Lung (tissue), 12 donors: ENCODE measurements around the gene PRDM10. TPM values are rescaled to one million over a fixed set of nuclear protein-coding genes. Genes with fewer than 3 reads are reported as not detected.
"Not testable (repeated sequence)": the region's sequence is repeated elsewhere in the genome, so short reads cannot be mapped to it uniquely, and the experiment has no call there.

Source experiments
- ATAC-seq: fragments of 200-7000 bp; cut with Tn5 transposase; one replicate; pipeline ENCODE4 v1.9.1; 2020; ENCODE audit warnings: moderate number of reproducible peaks; ENCODE audit not compliant: insufficient read depth, low FRiP score
- DNase-seq, 3 donors: peaks; one replicate each; pipeline ENCODE4 v3.0.0-alpha.2; 2013 to 2017
- H3K27ac ChIP-seq, 2 donors: one replicate each; pipeline ENCODE4 v1.5.1; 2013; ENCODE audit warnings: mild to moderate bottlenecking in 2 of 2, moderate library complexity in 2 of 2, control low read depth in 1 of 2, inconsistent platforms in 1 of 2, low read depth in 1 of 2, low read length in 1 of 2
- H3K27me3 ChIP-seq, 3 donors: one replicate each; pipeline ENCODE4 v1.5.1; 2013; ENCODE audit warnings: low read length in 2 of 3; ENCODE audit not compliant: control insufficient read depth in 3 of 3, insufficient read depth in 3 of 3
- H3K36me3 ChIP-seq, 4 donors: one replicate each; pipeline ENCODE4 v1.5.1; 2013; ENCODE audit warnings: low read length in 4 of 4, mild to moderate bottlenecking in 1 of 4, moderate library complexity in 1 of 4; ENCODE audit not compliant: control insufficient read depth in 4 of 4, insufficient read depth in 4 of 4
- H3K4me1 ChIP-seq, 5 donors: one replicate each; pipeline ENCODE4 v1.5.1; 2013; ENCODE audit warnings: low read length in 5 of 5, mild to moderate bottlenecking in 2 of 5, moderate library complexity in 1 of 5; ENCODE audit not compliant: control insufficient read depth in 5 of 5, insufficient read depth in 5 of 5
- H3K4me3 ChIP-seq: one replicate; pipeline ENCODE4 v1.5.1; 2013; ENCODE audit warnings: mild to moderate bottlenecking, control low read depth, moderate library complexity
- H3K9ac ChIP-seq, 2 donors: one replicate each; pipeline ENCODE4 v1.5.1; 2013; ENCODE audit warnings: low read length in 2 of 2, control low read depth in 1 of 2; ENCODE audit not compliant: insufficient read depth in 1 of 2
- H3K9me3 ChIP-seq, 4 donors: one replicate each; pipeline ENCODE4 v1.5.1; 2013; ENCODE audit warnings: low read length in 3 of 4, mild to moderate bottlenecking in 1 of 4, moderate library complexity in 1 of 4; ENCODE audit not compliant: control insufficient read depth in 4 of 4, insufficient read depth in 3 of 4
- WGBS, 2 donors: extraction: QIAGEN DNeasy Blood & Tissue Kit; methylation state at CpG; one replicate each; pipeline ENCODE4 v1.1.7; 2013; 5-methylcytosine and 5-hydroxymethylcytosine counted together
- polyA plus RNA-seq, 2 donors: library from polyadenylated mRNA; stranded (reverse); fragments of 200-250 nt; gene quantifications; one replicate each; pipeline ENCODE4 v1.2.1, GENCODE V29; 2013
- total RNA-seq, 2 donors: library from RNA; depleted of rRNA in 1 of 2; stranded (reverse); fragments of >200 nt in 1 of 2; gene quantifications; one replicate each; pipeline ENCODE4 v1.2.1, GENCODE V29; 2014 to 2021
- TF ChIP-seq, protein P1 (sequence below): IDR thresholded peaks from 2 replicates; pipeline ENCODE4 v1.5.1; 2012; ENCODE audit warnings: mild to moderate bottlenecking; ENCODE audit errors: control extremely low read depth, extremely low read depth
- donor health status: control.
- donor health status: control.
- donor health status: Bipolar disorder and iron deficiency.
- donor health status: healthy.
- donor health status: DM: yes; HTN: yes; CAD: no.

PRDM10 gene
- total and polyA plus RNA-seq, 4 donors, result 2.3 to 19.0 (median 5.7) TPM

DNA sequence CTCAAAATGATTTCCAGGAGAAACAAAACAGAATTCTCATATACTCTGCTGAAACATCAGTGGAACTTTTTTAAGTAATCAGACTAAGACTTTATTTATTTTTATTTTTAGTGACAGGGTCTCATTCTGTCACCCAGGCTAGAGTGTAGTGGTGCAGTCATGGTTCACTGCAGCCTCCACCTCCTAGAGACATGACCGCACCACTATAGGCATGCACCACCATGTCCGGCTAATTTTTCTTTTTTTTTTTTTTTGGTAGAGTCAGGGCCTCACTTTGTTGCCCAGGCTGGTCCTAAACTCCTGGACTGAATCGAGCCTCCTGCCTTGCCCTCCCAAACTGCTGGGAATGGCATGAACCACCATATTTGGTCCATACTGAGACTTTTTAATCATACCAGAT lies 42.9 kb downstream of the PRDM10 start:
- Histone ChIP-seq H3K9me3 (no peaks in the 10 kb centered on the region), H3K9ac (no peak overlapping the region), H3K27me3 (no peaks in the 10 kb centered on the region), H3K27ac (no peak overlapping the region), H3K4me1 (peaks cover 0 to 1% (median 0%) of the 10 kb centered on the region in 5 donors), H3K4me3 (no peak overlapping the region), H3K36me3 (peaks cover 4 to 10% (median 5%) of the 10 kb centered on the region in 4 donors)
- WGBS, 2 donors, result 96 to 98% methylated on average over 3 of the region's 3 CpGs
- TF ChIP-seq, protein P1, sequence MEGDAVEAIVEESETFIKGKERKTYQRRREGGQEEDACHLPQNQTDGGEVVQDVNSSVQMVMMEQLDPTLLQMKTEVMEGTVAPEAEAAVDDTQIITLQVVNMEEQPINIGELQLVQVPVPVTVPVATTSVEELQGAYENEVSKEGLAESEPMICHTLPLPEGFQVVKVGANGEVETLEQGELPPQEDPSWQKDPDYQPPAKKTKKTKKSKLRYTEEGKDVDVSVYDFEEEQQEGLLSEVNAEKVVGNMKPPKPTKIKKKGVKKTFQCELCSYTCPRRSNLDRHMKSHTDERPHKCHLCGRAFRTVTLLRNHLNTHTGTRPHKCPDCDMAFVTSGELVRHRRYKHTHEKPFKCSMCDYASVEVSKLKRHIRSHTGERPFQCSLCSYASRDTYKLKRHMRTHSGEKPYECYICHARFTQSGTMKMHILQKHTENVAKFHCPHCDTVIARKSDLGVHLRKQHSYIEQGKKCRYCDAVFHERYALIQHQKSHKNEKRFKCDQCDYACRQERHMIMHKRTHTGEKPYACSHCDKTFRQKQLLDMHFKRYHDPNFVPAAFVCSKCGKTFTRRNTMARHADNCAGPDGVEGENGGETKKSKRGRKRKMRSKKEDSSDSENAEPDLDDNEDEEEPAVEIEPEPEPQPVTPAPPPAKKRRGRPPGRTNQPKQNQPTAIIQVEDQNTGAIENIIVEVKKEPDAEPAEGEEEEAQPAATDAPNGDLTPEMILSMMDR, result no peak
- ATAC-seq (no peak), DNase-seq (no peak)

DNA sequence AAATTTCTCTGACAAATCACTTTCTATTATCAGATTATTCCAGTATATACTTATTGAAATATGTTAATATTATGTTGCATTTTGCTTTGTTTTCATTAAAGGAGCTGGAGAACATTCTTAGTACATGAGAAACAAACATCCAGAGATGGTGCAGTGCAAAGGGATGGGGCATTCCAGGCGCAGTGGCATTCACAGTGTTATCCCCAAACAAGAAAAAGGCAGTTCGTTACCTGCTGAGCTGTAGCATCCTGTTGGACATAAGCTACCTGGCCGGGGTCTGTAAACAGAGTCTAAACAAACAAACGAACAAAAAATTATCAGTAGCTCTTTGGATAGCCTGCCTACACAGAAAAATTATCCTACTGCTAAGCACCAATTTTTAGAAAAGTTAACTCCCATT lies 47.4 kb downstream of the PRDM10 start:
- TF ChIP-seq, protein P1, result no peak
- WGBS, 2 donors, result 92 to 93% methylated on average over 4 of the region's 4 CpGs
- H3K27me3 ChIP-seq, result no peaks in the 10 kb centered on the region
- peaks cover 4 to 6% (median 5%) of the 10 kb centered on the region in 4 donors for H3K36me3 ChIP-seq
- peaks cover 0 to 15% (median 12%) of the 10 kb centered on the region in 5 donors for H3K4me1 ChIP-seq
- no peaks in the 10 kb centered on the region for H3K9me3 ChIP-seq
- DNase-seq (no peak), ATAC-seq (no peak)
- no peak overlapping the region for H3K4me3 ChIP-seq
- no peak overlapping the region for H3K9ac ChIP-seq
- no peak overlapping the region for H3K27ac ChIP-seq

DNA sequence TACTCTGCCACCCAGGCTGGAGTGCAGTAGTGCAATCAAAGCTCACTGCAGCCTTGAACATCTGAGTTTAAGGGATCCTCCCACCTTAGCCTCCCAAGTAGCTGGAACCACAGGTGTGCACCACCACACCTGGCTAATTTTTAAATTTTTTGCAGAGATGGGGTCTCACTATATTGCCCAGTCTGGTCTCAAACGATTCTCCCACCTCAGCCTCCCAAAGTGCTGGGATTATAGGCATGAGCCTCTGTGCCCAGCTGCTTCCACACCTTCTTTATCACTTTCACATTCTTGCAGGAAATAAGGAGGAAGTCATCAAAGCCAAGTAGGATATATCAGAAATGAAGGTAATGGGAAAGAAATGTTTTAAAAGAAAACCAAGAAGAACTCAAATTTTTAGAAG lies 47.9 kb downstream of the PRDM10 start:
- peaks cover 0 to 21% (median 12%) of the 10 kb centered on the region in 5 donors for H3K4me1 ChIP-seq
- 80 to 89% methylated on average over 1 of the region's 1 CpG for WGBS, 2 donors
- not testable (repeated sequence) for H3K36me3 ChIP-seq, H3K27me3 ChIP-seq, ATAC-seq, DNase-seq, H3K4me3 ChIP-seq, H3K9ac ChIP-seq, H3K27ac ChIP-seq, H3K9me3 ChIP-seq

DNA sequence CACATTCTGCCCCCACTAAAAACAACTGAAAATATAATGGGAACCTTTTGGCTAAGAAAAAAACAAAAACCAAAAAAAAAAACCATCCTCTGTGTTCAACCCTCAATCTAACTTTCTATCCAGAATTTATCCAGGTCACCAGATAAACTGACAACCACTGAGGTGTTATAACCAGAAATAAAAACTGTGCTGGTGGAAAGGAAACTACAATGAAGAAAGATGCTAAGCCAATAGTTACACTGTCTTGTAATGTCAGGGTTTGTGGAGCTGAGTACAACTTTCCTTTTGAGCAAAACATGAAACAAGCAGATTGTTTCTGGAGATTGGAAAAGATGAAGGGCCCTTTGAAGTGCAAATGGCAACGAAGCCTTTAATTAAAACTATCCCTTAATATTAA lies 50.8 kb downstream of the PRDM10 start:
- no peaks in the 10 kb centered on the region for H3K9me3 ChIP-seq
- WGBS, 2 donors, result 87 to 88% methylated on average over 1 of the region's 1 CpG

More for the DNA sequence above, 50.8 kb downstream of the PRDM10 start:
- no peak overlapping the region for H3K4me3 ChIP-seq
- peaks cover 0 to 4% (median 2%) of the 10 kb centered on the region in 4 donors for H3K36me3 ChIP-seq
- no peaks in the 10 kb centered on the region for H3K27me3 ChIP-seq
- H3K27ac ChIP-seq, result no peak overlapping the region
- H3K4me1 ChIP-seq, result peaks cover 0 to 21% (median 12%) of the 10 kb centered on the region in 5 donors
- ATAC-seq, result no peak
- no peak overlapping the region for H3K9ac ChIP-seq
- no peak for DNase-seq
- TF ChIP-seq, protein P1, result no peak
